ENCODE results near the gene TRAF2.

- TF ChIP-seq JUND (IDR thresholded peaks at IDR 0.05; ENCODE audit: low read length): no peak
- TF ChIP-seq CTCF (IDR thresholded peaks at IDR 0.05; ENCODE audit: control extremely low read depth in 1 of 3, insufficient read depth in 1 of 3, low read depth in 1 of 3, low read length in 3 of 3): no peak
- TF ChIP-seq POLR2AphosphoS5 (IDR thresholded peaks at IDR 0.05; ENCODE audit: low read depth, low read length): no peak
- no peak for TF ChIP-seq E2F6 (IDR thresholded peaks at IDR 0.05)
- TF ChIP-seq YY1 (IDR thresholded peaks at IDR 0.05; ENCODE audit: low read depth, low read length): no peak
Observed at GRCh38 chr9:136907011-136907914, 20.9 kb downstream of the TRAF2 start.

Measured in H1 (cell line).